ENCODE results near the gene MBLAC1.
"Not testable (repeated sequence)": the region's sequence is repeated elsewhere in the genome, so short reads cannot be mapped to it uniquely, and the experiment has no call there.

The MBLAC1 gene

DNA sequence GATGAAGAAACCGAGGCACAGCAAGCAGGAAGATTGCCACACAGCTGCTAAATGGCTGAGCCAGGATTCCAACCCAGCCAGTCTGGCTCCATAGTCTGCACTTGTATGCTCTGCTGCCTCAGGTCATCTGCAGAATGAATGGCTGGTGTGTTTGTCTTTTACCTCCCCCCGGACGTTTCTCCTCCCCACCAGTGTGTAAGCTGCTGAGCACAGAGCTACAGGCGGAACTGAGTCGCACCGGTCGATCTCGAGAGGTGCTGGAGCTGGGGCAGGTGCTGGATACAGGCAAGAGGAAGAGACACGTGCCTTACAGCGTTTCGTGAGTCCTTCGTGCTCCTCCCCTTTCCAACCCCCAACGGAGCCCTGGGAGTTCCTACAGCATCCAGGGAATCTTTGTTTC lies 4.7 kb upstream of the MBLAC1 start:
- in situ Hi-C loops (cut with MboI; ENCODE audit: low sequenced_read_pairs), result no loop called here

DNA sequence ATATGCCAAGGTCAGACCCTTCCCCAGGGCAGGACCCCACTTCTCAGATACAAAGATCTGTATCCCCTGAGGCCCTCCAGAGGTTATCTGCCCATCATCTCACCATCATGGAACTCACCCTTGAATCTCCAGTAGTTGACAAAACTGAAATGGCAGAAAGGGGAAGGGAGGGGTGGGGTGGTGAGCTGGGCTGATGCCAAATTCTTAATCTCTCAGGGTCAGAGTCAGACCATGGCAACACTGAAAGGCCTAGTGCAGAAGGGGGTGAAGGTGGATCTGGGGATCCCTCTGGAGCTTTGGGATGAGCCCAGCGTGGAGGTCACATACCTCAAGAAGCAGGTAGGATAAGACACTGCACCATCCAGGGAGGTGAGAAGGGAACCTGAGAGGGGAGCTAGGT lies 4.2 kb upstream of the MBLAC1 start:
- in situ Hi-C loops (cut with MboI; ENCODE audit: low sequenced_read_pairs), result no loop called here

DNA sequence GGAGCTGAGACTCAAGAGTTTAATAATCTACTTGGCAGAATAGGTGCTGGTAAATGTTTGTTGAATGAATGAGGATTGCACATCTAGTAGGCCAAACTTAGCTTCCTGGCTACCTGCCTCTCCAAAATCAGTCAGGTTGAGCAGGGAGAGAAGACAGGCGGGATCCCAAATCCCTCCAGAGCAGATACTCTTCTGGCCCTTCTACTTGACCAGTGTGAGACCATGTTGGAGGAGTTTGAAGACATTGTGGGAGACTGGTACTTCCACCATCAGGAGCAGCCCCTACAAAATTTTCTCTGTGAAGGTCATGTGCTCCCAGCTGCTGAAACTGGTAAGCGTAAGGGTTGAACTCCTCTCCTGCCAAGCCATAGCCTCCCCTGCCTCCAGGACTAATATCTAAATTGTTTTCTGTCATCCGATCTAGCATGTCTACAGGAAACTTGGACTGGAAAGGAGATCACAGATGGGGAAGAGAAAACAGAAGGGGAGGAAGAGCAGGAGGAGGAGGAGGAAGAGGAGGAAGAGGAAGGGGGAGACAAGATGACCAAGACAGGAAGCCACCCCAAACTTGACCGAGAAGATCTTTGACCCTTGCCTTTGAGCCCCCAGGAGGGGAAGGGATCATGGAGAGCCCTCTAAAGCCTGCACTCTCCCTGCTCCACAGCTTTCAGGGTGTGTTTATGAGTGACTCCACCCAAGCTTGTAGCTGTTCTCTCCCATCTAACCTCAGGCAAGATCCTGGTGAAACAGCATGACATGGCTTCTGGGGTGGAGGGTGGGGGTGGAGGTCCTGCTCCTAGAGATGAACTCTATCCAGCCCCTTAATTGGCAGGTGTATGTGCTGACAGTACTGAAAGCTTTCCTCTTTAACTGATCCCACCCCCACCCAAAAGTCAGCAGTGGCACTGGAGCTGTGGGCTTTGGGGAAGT lies 2.2 kb upstream of the MBLAC1 start:
- in situ Hi-C loops (cut with MboI; ENCODE audit: low sequenced_read_pairs), result no loop called here

DNA sequence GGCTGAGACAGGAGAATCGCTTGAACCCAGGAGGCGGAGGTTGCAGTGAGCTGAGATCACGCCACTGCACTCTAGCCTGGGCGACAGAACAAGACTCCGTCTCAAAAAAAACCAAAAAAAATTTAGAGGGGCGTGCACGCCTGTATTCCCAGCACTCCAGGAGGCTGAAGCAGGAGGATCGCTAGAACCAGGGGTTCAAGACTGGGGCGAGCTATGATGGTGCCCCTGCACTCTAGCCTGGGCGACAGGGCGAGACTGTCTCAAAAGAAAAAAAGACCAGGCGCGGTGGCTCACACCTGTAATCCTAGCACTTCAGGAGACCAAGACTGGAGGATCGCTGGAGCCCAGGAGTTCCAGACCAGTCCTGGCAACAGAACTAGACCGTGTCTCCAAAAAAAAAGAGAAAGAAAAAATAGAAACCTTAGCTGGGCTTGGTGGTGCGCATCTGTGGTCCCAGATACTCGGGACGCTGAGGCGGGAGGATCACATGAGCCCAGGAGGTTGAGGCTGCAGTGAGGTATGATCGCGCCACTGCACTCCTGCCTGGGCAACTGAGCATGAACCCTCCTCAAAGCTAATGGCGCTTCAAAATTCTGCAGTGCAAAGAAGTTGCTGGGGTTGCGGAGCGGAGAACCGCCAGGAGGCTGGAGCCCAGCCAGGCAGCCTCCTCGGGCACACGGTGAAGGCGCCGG lies 382 bp upstream of the MBLAC1 start:
- in situ Hi-C loops (cut with MboI; ENCODE audit: low sequenced_read_pairs), result no loop called here

DNA sequence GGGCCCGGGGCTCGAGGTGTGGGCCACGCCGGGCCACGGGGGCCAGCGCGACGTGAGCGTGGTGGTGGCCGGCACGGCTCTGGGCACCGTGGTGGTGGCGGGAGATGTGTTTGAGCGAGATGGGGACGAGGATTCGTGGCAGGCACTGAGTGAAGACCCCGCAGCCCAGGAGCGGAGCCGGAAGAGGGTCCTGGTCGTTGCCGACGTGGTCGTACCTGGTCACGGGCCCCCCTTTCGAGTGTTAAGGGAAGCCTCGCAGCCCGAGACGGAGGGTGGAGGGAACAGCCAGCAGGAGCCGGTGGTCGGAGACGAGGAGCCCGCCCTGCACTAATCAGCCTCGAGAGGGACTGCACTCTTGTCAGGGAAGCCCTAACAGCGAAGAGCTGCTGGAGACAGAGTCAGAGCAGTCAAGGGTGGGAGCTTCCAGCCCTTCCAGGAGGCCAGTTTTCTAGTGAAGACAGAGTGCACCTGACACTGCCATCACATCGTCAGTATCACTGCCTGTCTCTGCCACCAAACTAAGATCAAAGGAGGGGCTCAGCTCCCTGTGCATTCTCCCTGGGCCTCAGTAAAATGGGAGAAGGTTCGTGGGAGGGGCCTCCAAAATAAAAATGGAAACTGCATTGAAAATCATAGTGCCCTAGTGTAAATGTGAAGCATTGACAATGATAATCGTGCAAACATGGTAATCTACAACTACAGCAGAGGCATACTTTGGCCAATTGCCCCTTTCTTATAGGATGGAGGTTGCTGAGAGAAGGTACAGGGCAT lies 1.3 kb downstream of the MBLAC1 start:
- in situ Hi-C loops (cut with MboI; ENCODE audit: low sequenced_read_pairs), result no loop called here

DNA sequence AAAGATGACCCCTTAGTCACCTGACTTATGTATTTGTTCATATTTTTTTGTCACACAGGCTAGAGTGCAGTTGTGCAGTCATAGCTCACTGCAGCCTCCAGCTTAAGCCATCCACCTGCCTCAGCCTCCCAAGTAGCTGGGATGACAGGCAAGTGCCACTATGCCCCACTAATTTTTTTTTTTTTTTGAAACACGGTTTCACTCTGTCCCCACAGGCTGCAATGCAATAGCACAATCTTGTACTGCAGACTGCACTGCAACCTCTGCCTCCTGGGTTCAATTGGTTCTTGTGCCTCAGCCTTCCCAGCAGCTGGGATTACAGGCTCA lies 1.8 kb downstream of the MBLAC1 start:
- in situ Hi-C loops (cut with MboI; ENCODE audit: low sequenced_read_pairs), result no loop called here

DNA sequence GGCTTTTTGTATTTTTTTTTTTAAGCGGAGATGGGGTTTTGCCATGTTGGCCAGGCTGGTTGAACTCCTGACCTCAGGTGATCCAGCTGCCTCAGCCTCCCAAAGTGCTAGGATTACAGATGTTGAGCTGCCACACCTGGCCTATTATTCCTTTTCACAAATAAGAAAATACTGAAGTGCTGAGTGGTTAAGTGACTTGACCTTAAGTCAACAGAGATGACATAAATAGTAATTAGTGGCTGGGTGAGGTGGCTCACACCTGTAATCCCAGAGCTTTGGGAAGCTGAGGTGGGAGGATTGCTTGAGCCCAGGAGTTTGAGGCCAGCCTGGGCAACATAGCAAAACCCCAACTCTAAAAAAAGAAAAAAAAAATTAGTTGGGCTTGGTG lies 3.4 kb downstream of the MBLAC1 start:
- in situ Hi-C loops (cut with MboI; ENCODE audit: low sequenced_read_pairs), result not testable (repeated sequence)

DNA sequence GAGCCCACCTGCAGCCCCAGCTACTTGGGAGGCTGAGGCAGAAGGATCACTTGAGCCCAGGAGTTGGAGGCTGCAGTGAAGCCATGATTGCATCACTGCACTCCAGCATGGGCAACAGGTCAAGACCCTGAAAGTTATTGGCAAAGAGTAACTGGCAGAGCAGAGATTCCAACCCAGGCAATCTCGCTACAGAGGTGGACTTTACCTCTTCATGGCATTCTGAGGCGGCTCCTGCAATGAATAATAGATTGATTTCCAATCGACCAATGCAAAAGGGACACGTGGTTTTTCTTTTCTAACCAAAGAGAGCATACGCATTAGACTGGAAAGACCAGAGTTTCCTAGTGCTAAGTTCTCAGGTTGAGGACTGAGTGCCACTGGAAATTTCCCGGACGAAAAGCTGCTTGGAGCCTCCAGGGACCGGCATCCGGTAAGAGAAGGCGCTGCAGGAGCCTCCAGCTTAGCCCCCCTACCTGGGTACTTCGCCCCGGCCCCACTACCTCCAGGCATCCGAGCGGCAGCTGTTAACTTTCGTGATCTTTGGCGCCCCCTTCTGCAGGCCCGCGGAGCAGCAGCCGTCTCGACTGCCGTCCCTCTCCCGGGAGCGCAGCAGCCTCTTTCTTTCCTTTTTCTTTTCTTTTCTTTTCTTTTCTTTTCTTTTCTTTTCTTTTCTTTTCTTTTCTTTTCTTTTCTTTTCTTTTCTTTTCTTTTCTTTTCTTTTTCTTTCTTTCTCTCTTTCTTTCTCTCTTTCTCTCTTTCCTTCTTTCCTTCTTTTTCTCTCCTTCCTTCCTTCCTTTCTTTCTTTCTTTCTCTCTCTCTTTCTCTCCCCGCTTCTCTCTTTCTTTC lies 4.1 kb downstream of the MBLAC1 start:
- in situ Hi-C loops (cut with MboI; ENCODE audit: low sequenced_read_pairs), result no loop called here

DNA sequence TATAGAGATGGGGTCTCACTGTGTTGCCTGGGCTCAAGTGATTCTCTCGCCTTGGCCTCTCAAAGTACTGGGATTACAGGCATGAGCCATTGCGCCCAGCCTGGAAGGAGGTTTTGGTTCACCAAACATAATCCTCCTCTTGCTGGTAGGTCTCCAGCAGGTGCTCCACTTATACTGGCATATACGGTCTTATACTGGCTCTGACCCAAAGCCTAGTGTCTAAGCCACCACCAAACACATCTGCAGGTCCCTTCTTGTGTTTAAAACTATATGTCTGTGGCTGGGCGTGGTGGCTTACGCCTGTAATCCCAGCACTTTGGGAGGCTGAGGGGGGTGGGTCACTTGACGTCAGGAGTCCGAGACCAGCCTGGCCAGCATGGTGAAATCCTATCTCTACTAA lies 5.4 kb downstream of the MBLAC1 start:
- in situ Hi-C loops (cut with MboI; ENCODE audit: low sequenced_read_pairs), result no loop called here

DNA sequence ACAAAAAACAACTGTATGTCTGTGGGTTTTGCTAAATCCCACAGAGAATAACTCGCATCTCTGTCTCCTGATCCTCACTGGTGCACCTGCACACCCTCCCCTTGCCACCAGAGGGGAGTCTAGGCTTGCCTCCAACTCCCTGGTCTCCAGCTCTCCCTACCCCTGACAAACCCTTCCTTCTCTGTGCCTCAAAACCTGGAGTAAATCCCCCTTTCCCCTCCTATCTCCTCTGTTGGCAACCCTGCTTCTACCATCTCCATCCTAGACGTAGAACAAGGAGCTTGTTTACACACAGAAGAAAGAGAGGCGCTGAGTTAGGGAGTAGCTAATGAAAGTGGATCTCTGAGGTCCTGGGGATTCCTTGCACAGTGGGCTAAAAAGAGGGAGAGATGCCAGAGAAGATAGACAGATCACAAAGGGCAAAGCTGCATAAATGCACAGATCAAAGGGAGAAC lies 6.0 kb downstream of the MBLAC1 start:
- in situ Hi-C loops (cut with MboI; ENCODE audit: low sequenced_read_pairs), result no loop called here

DNA sequence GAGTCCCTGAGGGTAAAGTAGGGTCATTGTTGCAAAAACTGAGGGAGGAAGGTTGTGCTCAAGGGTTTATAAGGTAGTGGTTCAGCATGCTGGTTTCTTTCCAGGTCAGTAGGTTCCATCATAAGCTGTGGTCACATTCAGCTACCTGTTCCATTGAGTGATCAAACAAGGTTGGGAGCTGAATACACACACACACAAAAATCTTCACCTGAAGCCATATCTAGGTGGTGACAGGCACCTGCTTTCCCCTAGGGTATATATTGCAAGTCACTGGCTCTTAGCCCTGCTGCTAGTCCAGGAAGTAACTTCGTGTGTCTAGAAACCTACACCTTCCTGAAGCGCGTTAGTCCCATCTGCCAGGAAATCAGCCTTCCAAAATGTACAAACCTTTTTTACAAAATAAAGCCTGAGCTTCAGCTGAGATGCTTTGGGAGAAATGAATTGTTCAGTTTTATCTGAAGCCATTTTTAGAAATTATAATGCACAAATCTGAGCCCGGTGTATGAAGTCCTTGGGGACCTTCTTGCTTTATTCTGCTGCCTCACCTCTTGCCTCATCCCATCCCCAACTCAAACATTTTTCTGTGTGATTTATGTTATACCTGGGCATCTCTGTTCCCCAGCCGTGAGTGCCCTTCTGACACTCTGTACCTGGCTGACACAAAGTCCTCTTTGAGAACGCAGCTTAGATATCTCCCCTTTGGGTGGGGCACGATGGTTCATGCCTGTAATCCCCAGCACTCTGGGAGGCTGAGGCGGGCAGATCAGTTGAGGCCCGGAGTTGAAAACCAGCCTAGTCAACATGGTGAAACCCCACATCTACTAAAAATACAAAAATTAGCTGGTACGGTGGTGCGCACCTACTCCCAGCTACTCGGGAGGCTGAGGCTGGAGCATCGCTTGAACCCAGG lies 11.3 kb downstream of the MBLAC1 start:
- in situ Hi-C loops (cut with MboI; ENCODE audit: low sequenced_read_pairs), result no loop called here

DNA sequence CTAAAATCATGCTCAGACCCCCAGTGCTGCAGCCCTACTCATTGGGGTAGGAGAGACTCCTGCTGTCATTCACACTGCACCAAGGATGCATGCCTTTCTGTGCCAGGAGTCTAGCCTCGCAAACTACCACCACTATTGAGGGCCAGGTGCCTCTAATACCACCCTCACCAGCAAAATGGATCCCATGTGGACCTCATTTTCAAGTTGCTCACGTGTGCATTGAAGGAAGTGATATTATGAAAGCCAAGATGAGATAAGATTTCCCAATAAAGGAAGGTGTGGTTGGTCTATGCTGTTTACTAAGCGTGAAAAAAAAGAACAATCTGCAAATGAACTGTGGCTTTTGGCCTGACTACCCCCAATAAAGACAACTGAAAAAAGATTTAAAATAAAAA lies 14.8 kb downstream of the MBLAC1 start:
- in situ Hi-C loops (cut with MboI; ENCODE audit: low sequenced_read_pairs), result no loop called here

DNA sequence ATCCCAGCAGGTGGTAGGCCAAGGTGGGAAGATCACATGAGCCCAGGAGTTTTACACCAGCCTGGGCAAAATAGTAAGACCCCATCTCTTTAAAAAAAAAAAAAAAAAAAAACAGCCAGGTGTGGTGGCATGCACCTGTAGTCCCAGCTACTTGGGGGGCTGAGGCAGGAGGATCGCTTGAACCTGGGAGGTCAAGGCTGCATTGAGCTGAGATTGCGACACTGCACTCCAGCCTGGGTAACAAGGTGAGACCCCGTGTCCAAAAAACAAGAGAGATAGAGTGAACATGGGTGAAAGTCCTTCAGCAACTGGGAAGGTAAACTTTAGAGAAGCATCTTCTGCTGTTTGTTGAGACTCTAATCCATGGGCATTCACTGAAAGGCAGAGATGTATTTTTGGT lies 15.7 kb downstream of the MBLAC1 start:
- in situ Hi-C loops (cut with MboI; ENCODE audit: low sequenced_read_pairs), result no loop called here

DNA sequence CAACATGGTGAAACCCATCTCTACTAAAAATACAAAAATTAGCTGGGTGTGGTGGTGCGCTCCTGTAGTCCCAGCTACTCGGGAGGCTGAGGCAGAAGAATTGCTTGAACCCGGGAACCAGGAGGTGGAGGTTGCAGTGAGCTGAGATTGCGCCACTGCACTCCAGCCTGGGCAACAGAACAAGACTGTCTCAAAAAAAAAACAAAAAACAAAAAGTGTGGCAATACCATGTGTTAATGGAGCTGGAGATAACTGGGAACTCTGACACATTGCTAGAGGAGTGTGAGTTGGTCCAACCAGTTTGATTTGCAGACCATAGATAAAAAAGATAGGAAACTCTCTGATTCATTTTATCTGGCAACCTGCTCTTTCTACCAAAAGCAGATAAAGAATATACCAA lies 19.6 kb downstream of the MBLAC1 start:
- in situ Hi-C loops (cut with MboI; ENCODE audit: low sequenced_read_pairs), result not testable (repeated sequence)

DNA sequence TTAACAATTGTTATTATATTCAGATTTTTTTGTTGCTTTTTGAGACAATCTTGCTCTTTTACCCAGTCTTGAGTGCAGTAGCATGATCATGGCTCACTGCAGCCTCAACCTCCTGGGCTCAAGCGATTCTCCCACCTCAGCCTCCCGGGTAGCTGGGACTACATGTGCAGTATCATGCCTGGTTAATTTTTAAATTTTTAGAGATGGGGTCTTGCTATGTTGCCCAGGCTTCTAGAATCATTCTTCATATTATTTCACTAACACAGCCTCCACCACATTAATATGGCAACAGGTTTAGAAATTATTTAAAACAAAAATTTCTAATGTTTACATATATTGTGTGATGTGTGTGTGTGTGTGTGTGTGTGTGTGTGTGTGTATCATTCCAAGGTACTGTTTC lies 20.5 kb downstream of the MBLAC1 start:
- in situ Hi-C loops (cut with MboI; ENCODE audit: low sequenced_read_pairs), result no loop called here

DNA sequence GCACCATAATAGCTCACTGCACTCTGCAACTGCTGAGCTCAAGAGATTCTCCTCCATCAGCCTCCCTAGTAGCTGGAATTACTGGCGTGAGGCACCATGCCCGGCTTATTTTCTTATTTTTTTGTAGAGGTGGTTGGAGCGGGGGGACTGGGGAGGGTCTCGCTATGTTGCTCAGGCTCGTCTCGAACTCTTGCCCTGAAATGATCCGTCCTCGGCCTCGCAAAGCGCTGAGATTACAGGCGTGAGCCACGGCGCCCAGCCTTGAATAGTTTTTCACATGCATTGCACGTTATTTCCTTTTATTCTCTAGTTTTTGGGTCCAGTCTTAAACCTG lies 21.4 kb downstream of the MBLAC1 start:
- in situ Hi-C loops (cut with MboI; ENCODE audit: low sequenced_read_pairs), result no loop called here

DNA sequence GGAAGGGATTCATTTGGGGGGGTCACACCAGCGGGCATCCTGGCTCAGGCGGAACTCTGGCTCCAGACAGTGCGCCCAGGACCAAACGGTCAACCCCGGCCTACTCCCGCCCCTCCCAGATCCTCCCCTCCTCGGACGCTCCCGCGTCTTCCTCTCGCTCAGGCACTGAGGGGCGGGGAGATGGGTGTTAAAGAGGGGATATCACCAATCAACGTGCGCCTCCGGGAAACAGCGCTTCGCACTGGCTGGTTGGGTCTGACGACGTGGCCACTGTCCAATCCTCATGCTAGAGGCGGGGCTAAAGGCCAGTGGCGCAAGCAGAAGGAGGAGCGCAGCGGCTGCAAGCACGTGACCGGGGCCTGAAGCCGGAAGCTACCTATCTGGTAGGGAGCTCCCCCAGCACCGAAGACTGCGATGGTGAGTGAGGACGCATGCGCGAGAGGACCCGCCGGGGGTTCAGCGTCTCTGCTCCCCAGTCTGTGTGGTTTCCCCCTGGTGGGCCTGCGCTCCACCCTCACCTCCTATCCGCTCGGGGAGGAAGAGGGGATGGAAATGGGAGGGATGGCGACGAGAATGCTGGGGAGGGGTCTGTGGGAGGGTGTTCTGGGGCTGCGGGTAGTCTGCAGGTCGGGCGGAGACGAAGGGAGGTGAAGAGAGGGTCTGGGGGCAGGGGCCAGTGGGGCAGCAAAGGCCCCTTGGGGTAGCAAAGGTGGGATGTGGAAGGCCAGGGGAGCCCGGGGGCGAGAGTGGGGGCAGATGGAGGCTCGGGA lies 22.0 kb downstream of the MBLAC1 start, which contains the start of gene LAMTOR4:
Gene LAMTOR4, plus strand, starts transcription at position 360 of the 770 bp plus-strand sequence. Its CDS starts 55 bp downstream, at position 415.
- in situ Hi-C loops (cut with MboI; ENCODE audit: low sequenced_read_pairs), result no loop called here

DNA sequence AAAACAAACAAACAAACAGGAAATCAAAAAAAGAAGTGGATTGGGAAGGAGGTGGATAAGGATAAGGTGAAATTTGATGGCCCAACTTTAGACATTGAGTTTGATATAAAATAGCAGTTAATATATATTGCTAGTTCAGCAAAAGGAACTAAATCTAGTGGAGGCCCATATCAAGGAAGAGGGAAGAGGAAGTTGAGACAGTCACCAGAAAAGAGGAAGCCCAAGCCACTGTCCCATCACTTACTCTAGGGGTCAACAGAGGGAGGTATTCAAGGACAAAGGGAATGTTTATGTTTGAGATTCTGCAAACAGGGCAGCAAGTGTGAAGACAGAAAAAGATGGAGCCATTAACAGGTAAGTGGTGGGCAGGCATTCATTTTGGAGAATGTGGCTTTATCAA lies 25.6 kb downstream of the MBLAC1 start:
- in situ Hi-C loops (cut with MboI; ENCODE audit: low sequenced_read_pairs), result no loop called here

Data from hTERT RPE-1 (cell line).